Measurements from ENCODE around the gene ITPKC. TPM values are rescaled to one million over a fixed set of nuclear protein-coding genes. Genes with fewer than 3 reads are reported as not detected.
A peak's percentile ranks its signal among the peaks of the same experiment; 100 is the strongest.

The ITPKC gene
- total and polyA plus RNA-seq, 2 of the 13 experiments (the other 11 are each of a cell fraction or from before 2014, with no cell fraction given): 6.9 to 11.2 TPM

DNA sequence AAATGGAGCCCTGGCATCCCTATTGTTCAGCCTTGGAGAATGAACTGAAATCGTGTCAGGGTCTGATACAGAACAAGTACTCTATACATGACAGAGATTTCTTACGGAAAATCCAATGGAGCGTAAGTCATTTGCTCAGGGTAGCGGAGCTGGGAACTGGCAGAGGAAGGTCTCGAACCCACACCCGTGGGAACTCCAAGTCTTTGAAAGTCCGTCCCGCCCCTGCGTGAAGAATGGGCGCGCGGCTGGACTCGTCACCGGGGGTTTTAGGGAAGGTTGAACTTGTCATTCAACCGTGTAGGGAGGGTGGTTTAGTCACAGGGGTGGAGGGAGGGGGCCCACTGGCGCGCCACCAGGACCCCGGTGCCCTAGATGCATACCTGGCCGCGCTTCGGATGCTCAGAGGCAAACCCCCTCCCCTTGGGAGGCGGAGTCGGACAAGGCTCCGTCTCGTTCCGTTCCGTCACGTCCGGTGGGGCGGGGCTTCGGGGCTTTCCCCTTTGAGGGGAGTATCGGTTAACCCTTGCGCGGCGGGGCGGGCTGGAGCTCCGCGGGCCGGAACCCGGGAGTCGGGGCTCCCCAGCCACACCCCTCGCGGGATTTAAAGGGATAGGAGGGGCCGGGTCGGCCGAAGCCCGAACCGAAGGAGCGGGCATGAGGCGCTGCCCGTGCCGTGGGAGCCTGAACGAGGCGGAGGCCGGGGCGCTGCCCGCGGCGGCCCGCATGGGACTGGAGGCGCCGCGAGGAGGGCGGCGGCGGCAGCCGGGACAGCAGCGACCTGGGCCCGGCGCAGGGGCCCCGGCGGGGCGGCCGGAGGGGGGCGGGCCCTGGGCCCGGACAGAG, at the start of gene ITPKC, which contains the start of gene COQ8B (continued):
- TF ChIP-seq NR2C2 (CRISPR knock-in tag; IDR thresholded peaks at IDR 0.05; ENCODE audit: borderline replicate concordance) (0 out of 2 replicates have a peak, but pooled peaks have one; percentile 26), SRY (CRISPR knock-in tag; IDR thresholded peaks at IDR 0.05) (no peak), HNF4A (CRISPR knock-in tag; IDR thresholded peaks at IDR 0.05) (0 out of 2 replicates have a peak, but pooled peaks have one; percentile 9), ETV5 (CRISPR knock-in tag; IDR thresholded peaks at IDR 0.05; ENCODE audit: borderline replicate concordance) (peak; percentile 85), PCBP1 (IDR thresholded peaks at IDR 0.05; ENCODE audit: borderline replicate concordance, low read depth, low read length) (peak; percentile 79; the same call in 1 of the 2 replicates)
- TF ChIP-seq, protein P1, sequence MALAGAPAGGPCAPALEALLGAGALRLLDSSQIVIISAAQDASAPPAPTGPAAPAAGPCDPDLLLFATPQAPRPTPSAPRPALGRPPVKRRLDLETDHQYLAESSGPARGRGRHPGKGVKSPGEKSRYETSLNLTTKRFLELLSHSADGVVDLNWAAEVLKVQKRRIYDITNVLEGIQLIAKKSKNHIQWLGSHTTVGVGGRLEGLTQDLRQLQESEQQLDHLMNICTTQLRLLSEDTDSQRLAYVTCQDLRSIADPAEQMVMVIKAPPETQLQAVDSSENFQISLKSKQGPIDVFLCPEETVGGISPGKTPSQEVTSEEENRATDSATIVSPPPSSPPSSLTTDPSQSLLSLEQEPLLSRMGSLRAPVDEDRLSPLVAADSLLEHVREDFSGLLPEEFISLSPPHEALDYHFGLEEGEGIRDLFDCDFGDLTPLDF (CRISPR knock-in tag; IDR thresholded peaks at IDR 0.05): peak; percentile 44; the same call in 1 of the 2 replicates
- TF ChIP-seq, protein P2, sequence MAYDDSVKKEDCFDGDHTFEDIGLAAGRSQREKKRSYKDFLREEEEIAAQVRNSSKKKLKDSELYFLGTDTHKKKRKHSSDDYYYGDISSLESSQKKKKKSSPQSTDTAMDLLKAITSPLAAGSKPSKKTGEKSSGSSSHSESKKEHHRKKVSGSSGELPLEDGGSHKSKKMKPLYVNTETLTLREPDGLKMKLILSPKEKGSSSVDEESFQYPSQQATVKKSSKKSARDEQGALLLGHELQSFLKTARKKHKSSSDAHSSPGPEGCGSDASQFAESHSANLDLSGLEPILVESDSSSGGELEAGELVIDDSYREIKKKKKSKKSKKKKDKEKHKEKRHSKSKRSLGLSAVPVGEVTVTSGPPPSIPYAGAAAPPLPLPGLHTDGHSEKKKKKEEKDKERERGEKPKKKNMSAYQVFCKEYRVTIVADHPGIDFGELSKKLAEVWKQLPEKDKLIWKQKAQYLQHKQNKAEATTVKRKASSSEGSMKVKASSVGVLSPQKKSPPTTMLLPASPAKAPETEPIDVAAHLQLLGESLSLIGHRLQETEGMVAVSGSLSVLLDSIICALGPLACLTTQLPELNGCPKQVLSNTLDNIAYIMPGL (CRISPR knock-in tag; IDR thresholded peaks at IDR 0.05; ENCODE audit: borderline replicate concordance in 1 of 2, low read depth in 1 of 2): peak; percentile 36 to 66; a peak in 3 of 4 replicates

DNA sequence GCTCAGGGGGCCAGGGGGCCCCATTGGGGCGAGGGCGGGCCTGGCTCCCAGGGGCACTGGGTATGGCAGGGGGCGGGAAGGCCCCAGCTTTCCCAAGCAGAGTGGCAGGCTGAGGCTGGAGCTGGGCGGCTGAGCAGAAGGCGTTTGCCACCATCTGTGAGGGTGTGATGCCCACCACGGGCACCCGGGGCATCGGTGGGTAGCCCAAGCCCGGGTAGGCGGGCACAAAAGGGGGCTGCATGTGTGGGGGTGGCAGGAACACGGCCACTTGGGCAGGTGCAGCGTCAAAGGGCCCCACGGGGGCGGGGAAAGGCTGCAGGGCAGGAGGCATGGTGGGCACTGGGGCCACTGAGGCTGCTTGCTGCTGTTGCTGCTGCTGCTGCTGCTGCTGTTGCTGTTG, 49.3 kb upstream of the ITPKC start:
- in situ Hi-C loops (cut with HindIII; ENCODE audit: extremely low pct_ligation_motif_present, low pct_unique_long_range_greater_than_20kb): loop anchor here (25.0 kb wide), 1 partner anchor 470 kb away; no protein-coding TSS in a partner anchor
- WGBS (ENCODE audit: low lambda C conversion rate): 100% methylated on average over 2 of the region's 14 CpGs

More for the DNA sequence above, 49.3 kb upstream of the ITPKC start:
- no TSS peak for BruUV-seq (replicated peaks)
- no peak for DNase-seq (ENCODE audit: low spot score)
- intact Hi-C loops (cut with micrococcal nuclease; ENCODE audit: unreplicated experiment): loop anchor here (10.0 kb wide), 1 partner anchor 357 kb away; no protein-coding TSS in a partner anchor
- no peak for ATAC-seq
- H3K9ac ChIP-seq (ENCODE audit: insufficient read depth, low read depth, low read length): no peak overlapping the region
- CTCF ChIA-PET (ENCODE audit: low intra/inter-chr PET ratio, low total read pairs): no interaction called here
- H3K36me3 ChIP-seq (replicated peaks in 1 of 2; ENCODE audit: control insufficient read depth in 1 of 2, insufficient read depth in 2 of 2, low read length in 2 of 2): no peaks in the 10 kb centered on the region
- H3K27me3 ChIP-seq (ENCODE audit: control insufficient read depth in 1 of 2, insufficient read depth in 2 of 2, low read length in 2 of 2): peaks cover 3 to 9% of the 10 kb centered on the region in 2 experiments; a peak in 2 of 5 replicates
- H3K79me2 ChIP-seq (ENCODE audit: insufficient read depth, low read length): no peaks in the 10 kb centered on the region
- POLR2A ChIA-PET: no interaction called here
- no peak overlapping the region for H3K4me2 ChIP-seq (ENCODE audit: low read depth, low read length)
- no peaks in the 10 kb centered on the region; the same call in 1 of the 2 replicates for H3K9me3 ChIP-seq (ENCODE audit: low read length)
- no peak overlapping the region for H3K4me3 ChIP-seq (replicated peaks in 1 of 3; ENCODE audit: insufficient read depth in 1 of 3, low read depth in 2 of 3, low read length in 3 of 3)
- no peak overlapping the region for H3K27ac ChIP-seq (ENCODE audit: extremely low read length, insufficient read depth, low read length)
- TF ChIP-seq ZNF720 (CRISPR knock-in tag; IDR thresholded peaks at IDR 0.05): no peak
- no peak for TF ChIP-seq SCMH1 (CRISPR knock-in tag; IDR thresholded peaks at IDR 0.05; ENCODE audit: borderline replicate concordance)
- TF ChIP-seq NFYB (CRISPR knock-in tag; IDR thresholded peaks at IDR 0.05): no peak
- TF ChIP-seq KDM3A (CRISPR knock-in tag; IDR thresholded peaks at IDR 0.05; ENCODE audit: low read depth): no peak
- no peak for TF ChIP-seq ZNF605 (CRISPR knock-in tag; IDR thresholded peaks at IDR 0.05)
- no peak for TF ChIP-seq ZNF589 (CRISPR knock-in tag; conservative IDR thresholded peaks at IDR 0.05)
- no peak for TF ChIP-seq MIER2 (CRISPR knock-in tag; IDR thresholded peaks at IDR 0.05)
- no peak for TF ChIP-seq PHF5A (CRISPR knock-in tag; IDR thresholded peaks at IDR 0.05; ENCODE audit: low read depth, unreplicated experiment)
- no peak for TF ChIP-seq PAX8 (CRISPR knock-in tag; IDR thresholded peaks at IDR 0.05; ENCODE audit: borderline replicate concordance)
- no peak overlapping the region for H2AFZ ChIP-seq (ENCODE audit: low read length)
- H4K20me1 ChIP-seq (ENCODE audit: insufficient read depth, low read length): no peaks in the 10 kb centered on the region
- FAIRE-seq: no peak
- peaks cover 11% of the 10 kb centered on the region for H3K4me1 ChIP-seq (ENCODE audit: insufficient read depth, low read length)

Measured in HepG2 (cell line).